NOMO-1 treated with DMSO at 0.1 percent for 48 hours (cell line): ENCODE data around the gene UBL7.
"Not testable (repeated sequence)": the region's sequence is repeated elsewhere in the genome, so short reads cannot be mapped to it uniquely, and the experiment has no call there.

ENCODE experiments used
- DNase-seq: peaks from one replicate; lab custom pipeline; 2025; ENCODE audit not compliant: unreplicated experiment; lab: John Stamatoyannopoulos, UW

UBL7 gene, protein sequence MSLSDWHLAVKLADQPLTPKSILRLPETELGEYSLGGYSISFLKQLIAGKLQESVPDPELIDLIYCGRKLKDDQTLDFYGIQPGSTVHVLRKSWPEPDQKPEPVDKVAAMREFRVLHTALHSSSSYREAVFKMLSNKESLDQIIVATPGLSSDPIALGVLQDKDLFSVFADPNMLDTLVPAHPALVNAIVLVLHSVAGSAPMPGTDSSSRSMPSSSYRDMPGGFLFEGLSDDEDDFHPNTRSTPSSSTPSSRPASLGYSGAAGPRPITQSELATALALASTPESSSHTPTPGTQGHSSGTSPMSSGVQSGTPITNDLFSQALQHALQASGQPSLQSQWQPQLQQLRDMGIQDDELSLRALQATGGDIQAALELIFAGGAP

DNA sequence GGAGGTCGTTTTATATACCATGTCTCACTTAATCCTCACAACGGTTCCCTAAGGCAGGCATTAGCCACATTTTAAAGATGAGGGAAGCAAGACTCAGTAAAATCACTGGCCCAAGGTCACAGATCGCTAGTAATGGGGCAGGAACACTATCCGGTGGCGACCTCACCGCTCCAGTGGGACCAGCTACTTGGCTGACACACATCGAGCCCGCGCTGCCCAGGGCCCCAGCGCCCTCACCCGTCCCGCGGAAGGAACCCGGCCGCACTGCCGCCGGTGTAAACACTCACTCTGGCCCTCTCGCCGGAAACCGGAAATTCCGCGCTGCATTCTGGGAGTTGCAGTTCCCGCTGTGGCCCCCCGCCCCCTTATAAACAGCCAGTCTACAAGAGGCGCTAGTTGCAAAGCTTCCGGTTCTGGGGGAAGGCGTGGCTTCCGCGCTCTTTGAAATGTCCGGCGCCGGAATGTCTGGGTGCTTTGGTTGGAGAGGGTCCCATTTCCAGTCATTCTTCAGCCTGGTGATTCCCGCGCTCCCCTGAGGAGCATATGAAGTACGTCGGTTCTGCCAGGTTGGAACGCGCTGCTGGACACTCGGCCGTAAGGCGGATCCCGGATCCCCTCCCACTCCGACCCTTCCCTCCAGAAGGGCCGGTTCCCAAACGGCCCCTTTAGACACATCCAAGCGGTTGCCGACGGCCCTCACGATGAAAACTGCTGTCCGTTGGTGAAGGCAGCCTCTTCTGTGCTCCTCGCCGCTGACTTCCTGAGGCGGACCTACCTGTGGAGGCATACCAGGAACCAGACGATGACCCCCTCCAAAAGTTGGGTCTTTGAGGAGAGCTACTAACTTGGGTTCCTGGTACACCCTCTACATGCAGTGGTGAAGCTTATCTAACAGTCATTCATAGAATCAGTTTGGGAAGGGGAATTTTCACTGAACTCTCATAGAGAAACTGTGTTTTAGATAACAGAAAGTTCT lies at the start of gene UBL7:
UBL7 (minus strand) TSS at position 290 of the 976 bp plus-strand sequence. CDS start 2,293 bp downstream, outside the sequence.
- DNase-seq, result peak; percentile 97

DNA sequence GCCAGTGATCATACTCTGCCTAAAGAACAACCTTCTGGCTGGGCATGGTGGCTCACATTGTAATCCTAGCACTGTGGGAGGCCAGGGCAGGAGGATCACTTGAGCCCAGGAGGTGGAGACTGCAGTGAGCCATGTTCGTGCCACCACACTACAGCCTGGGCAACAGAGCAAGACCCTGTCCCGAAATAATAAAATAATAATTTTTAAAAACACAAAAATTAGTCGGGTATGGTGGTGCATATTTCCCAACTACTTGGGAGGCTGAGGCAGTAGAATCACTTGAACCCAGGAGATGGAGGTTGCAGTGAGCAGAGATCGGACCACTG lies 45.5 kb upstream of the UBL7 start:
- no peak for DNase-seq

DNA sequence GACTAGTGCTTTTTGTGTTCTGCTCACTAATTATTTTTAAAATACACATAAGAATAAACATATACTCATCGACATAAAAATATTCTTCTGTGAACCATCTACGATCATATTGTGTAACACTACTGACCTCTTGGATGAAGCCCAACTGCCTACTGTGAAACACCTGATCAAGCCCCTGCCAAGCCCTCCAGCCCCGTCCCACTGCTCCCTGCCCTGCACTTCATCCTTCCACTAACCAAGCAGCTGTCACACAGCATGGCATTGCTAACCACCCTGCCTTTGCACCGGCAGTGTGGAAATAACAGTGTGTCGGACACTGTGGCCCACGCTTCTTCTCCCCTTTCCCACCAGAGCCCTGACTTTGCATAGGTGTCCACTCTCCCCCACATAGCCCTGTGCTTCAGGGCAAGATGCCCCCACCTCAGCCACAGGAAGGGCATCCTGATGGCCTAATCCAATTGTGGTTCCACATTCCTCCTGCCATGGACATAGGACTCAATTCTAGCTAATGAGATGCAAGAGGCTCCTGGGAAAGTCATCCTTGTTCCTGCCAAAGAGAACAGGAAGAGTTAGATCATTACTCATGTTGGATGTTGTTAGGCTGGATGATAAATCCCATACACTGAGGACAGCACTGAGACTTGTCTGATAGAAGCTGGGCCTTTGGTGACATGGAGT lies 45.0 kb upstream of the UBL7 start:
- no peak for DNase-seq

DNA sequence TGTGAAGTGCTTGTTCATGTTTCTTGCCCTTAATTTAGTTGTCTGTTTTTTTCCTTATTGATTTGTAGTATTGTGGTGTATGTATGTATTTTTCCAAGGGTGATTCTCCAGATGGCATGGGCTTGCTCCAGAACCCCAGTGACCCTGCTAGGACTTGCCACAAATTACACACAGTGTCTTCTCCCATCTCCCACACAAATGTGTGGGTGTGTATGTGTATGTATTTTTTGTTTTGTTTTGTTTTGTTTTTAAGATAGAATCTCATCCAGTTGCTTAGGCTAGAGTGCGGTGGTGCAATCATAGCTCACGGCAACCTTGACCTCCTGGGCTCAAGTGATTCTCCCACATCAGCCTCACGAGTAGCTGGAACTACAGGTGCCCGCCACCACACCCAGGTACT lies 43.9 kb upstream of the UBL7 start:
- DNase-seq, result no peak

DNA sequence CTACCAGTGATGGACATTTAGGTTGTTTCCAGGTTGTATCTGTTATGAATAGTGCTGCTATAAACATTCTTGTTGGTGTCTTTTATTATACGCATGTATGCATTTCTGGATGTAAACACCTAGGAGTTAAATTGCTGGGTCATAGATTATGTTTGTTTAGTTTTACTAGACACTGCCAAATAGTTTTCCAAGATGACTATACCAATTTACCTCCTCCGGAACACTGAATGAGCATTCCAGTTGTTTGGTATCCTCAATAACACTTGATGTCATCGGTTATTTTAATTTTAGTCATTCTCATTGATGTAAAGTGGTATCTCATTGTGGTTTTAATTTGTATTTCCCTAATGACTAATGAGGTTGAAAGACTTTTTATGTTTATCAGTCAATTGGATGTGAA lies 43.5 kb upstream of the UBL7 start:
- no peak for DNase-seq

DNA sequence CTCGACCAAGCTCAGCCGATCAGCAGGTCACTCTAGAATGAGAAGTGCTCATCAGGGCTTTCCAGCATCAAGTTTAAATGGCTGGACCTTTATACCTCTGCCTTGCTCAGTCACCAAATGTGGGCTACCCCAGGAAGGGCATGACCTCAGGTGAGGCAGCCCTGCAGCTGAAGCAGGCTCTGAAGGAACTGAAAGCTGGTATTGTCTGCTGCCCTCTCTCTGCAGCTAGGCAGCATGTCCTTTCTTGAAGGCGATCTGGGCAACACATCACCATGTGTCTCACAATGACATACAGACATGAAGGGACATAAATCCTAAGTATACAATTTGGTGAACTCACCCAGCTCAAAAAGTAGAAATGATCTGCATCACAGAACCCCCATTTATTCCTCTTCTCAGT lies 41.3 kb upstream of the UBL7 start:
- peak; percentile 28 for DNase-seq

DNA sequence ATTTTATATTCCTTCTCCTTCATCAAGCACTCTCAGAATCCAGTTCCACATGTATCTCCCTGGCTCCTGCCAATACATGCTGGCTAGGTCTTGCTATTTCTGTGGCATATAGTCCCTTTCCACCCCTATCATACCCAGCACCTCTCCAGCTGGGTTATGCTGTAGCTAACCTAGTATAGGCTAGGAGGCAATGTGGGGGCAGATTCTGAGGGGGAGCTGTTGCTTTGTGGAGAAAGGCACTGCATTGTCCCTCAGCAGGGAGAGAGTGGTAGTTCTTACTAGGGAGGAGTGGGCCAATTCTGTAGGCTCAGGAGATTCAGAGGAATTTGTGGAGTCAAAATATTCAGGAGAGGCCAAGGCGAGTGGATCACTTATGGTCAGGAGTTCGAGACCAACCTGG lies 39.4 kb upstream of the UBL7 start:
- DNase-seq, result no peak

DNA sequence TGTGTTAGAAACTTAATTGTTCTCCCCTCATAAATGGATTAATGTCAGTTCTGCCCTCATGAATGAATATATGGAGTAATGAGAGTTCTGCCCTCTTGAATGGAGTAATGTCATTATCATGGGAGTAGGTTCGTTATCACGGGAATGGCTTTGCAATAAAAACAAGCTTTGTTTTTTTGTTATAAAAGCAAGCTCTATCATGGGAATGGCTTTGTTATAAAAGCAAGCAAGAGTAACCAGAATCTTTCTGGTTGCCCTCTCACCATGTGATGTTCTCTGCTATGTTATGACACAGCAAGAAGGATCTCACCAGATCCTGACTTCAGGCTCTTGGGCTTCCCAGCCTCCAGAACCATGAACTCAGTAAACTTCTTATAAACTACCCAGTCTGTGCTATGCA lies 38.4 kb upstream of the UBL7 start:
- no peak for DNase-seq

DNA sequence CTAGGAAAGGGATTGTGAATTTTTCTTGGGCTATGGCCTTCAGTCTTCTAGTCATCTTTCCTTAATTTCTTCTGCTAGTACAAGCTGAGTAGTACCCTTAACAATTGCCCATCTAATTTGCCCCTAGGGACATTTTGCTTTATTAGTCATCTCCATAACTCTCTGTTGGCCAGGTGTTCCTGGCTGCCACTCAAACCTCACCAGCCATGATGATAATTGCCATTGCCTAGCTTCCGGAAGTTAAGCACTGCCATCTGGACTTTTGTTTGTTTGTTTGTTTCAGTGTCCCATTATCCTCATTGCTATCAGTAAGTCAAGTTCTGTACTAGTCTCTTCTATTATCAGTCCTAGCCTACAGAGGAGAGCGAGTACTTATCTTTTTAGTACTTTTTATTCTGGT lies 36.6 kb upstream of the UBL7 start:
- no peak for DNase-seq

DNA sequence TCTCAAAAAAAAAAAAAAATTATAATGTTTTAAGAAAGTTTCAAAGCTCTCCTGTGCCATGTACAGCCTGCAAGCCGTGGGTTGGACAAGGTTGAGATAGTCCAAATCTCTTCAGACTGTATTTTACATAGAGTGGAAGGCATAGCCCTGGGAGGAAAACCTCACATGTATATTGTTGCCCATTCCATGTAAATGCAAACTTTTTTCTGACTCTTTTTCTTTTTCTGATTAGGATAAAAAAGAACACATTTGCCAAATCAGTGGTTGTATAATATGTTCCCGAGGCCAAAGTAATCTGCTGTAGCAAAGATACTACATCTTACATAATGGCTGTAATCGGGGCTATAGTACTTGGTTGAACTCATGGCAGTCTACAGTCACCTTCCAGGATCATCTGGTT lies 35.7 kb upstream of the UBL7 start:
- no peak for DNase-seq

DNA sequence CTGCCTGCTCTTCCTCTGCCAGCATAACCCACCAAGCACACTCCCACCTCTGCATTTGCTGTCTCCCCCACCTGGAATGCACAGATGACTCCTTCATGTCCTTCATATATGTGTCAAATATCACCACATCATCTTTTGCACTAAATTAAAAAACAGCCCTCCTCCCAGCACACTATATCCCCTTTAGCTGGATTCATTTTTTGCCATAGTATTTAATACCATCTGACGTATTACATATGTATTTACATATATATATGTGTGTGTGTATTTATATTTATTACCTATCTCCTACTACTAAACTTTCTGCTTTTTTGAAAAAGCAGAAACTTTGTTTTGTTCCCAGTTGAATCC lies 29.4 kb upstream of the UBL7 start:
- DNase-seq, result no peak

DNA sequence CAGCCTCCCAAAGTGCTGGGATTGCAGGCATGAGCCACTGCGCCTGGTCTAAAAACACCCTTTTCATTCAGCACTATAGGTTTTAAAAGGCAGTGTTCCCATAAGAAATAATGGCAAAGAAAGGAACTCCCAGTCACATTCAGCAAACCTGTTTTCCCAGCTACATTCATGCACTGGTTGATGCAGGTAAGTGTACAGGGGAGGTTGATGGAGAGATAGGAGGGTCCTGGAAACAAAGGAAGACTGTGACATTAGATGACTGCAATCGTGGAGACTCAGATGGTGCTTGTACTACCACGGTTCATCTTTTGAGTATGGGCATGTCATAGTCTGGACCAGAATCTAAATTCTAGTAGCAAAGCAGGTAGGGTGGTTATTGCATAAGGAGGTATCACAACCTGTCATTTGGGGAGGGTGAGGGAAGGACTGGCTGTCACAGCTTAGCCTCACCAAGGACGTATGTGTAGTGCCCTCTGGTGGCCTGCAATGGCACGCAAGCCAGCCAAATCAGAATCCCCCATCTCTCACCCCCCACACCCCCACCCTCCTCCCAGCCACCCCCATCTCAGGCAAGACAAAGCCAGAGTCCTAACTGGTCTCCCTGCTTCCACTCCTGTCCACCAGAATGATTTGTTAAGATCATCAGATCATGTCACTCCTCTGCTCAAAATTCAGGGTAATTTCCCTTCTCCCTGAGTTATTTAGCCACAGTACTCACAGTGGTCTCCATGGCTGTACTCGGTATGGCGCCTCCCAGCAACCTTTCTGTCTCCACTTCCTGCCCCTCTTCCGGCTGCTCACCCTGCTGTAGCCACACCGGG lies 28.8 kb upstream of the UBL7 start:
- DNase-seq, result peak; percentile 10

DNA sequence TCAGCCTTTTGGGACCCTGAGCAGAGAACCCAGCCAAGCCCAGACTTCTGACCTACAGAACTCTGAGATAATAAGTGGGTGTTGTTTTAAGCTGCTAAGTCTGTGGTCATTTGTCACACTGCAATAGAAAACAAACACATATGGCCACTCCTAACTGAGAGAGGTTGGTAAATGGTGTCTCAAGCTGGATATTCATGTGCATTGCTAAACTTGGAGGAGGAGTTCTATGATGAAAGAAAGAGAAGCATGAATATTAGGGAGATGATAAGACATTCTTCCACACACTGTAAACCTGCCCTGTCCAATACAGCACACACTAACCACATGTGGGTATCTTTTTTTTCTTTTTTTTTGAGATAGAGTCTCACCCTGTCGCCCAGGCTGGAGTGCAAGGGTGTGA lies 27.8 kb upstream of the UBL7 start:
- no peak for DNase-seq

DNA sequence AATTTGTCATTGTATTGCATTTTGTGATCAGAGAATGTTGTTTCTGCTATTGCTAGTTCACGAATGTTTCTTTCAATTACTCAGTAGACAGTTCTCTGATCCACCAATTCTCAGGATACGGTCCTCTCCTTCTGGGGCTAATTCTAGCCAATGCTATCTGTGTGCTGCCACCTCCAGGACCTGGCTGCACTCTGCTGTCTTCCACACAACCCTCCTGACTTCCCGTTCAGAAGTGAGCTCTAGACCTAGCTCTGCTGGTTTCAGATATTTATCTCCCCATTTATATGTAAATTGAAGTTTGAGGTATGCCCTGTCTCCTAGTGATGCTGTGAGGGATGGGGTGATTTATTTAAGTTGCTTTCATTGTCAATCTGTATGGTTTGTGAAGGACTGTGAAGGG lies 21.7 kb upstream of the UBL7 start:
- DNase-seq, result no peak

DNA sequence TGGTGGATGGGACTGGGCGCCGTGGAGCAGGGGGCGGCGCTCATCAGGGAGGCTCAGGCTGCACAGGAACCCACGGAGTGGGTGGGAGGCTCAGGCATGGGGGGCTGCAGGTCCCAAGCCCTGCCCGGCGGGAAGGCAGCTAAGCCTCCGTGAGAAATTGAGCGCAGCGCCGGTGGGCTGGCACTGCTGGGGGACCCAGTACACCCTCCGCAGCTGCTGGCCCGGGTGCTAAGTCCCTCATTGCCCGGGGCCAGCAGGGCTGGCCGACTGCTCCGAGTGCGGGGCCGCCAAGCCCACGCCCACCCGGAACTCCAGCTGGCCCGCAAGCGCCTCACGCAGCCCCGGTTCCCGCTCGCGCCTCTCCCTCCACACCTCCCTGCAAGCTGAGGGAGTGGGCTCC lies 19.4 kb upstream of the UBL7 start:
- not testable (repeated sequence) for DNase-seq

DNA sequence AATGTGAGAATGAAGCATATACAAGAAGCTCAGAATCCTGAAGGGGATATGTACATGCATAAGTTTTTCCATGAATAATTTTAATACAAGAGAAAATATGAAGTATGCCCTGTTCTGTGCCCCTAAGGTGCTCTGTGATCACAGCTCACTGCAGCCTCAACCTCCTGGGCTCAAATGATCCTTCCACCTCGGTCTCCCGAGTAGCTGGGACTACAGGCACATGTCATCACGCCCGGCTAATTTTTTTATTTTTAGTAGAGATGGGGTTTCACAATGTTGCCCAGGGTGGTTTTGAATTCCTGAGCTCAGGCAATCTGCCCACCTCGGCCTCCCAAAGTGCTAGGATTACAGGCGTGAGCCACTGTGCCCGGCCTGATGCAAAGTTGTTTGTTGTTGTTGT lies 10.7 kb upstream of the UBL7 start:
- DNase-seq, result not testable (repeated sequence)

DNA sequence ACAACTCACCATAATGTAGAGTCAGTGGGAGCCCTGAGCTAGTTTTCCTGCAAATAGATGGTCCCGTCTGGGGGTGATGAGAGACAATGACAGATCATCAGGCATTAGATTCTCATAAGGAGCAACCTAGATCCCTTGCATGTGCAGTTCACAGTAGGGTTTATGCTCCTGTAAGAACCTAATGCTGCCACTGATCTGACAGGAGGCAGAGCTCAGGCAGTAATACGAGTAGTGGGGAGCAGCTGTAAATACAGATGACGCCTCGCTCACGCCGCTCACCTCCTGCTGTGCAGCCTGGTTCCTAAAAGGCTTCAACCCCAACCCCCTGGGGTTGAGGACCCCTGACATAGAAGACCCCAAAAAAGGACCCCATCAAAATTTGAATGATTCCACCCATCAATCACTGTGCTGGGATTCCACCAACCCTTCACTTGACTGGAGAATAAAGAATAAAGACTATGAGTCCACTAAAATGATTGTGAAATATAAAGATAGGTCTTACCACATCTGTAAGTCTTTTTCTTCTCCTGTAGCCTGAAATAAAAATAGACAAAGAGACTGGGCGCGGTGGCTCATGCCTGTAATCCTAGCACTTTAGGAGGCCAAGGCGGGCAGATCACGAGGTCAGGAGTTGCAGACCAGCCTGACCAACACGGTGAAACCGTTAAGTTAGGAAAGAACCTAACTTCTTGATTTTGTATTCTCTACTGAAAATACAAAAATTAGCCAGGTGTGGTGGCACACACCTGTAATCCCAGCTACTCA lies 9.9 kb upstream of the UBL7 start:
- DNase-seq, result peak; percentile 60

DNA sequence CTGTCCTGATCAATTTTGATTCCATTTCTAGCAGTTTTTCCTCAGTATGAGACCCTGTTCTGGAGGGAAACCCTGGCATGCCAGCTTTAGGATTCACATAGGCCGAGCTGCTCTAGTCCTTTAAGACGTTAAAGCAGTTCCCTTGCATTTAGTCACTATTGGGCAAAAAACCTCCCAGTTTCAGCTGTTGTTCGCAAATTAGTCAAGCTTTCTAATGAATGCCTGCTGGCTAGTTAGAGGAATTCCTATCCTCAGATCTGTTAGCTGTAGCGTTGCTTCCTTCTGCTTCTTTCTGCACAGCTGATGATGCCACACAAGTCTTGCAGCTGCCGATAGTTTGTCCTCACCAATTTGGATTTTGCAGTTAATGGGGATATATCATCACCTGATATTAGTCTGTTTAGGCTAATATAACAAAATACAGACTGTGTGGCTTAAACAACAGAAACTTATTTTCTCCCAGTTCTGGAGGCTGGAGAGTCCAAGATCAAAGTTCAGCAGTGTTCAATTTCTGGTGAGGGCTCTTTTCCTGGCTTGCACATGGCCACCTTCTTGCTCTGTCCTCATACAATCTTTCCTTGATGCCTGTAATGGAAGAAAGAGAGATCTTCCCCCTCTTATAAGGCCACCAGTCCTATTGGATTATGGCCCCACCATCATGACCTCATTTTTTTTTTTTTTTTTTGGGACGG lies 7.5 kb upstream of the UBL7 start:
- no peak for DNase-seq

DNA sequence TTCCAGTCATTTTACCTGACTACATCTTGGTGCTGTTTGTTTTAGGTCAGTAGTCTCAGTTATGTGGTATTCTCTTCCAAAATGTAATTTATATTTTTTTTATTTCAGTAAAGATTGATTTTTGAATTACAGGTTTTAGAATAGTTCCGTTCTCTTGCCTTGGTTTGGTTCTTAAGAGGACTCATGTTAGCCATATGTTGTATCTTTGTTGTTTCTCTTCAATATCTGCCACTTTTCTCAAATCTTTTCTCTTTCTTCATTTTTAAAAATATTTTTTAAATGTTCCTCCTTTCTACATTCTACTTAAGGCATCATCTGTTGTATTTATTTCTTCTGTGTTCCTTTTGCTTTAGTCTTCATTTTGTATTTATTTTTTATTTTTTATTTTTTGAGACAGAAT lies 5.6 kb upstream of the UBL7 start:
- no peak for DNase-seq

DNA sequence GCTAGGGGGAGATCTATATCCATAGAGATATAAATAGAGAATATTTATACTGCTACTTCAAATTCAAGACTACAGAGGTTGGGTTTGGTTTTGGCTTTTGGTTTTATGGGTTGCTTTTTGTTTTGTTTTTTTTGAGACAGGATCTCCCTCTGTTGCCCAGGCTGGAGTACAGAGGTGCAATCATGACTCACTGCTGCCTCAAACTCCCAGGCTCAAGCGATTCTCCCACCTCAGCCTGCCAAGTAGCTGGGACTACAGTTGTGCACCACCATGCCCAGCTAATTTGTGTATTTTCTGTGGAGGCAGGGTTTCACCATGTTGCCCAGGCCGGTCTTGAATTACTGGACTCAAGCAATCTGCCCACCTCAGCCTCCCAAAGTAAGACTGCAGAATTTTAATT lies 3.9 kb upstream of the UBL7 start:
- DNase-seq, result no peak
